GM19463 (cell line): ENCODE data around the gene NTMT2.

Source experiments
- ATAC-seq: cut with Tn5 transposase; IDR thresholded peaks from one replicate; pipeline ENCODE4 v1.9.1; 2021; ENCODE audit warnings: mild to moderate bottlenecking, moderate library complexity; ENCODE audit not compliant: unreplicated experiment

The NTMT2 gene

DNA sequence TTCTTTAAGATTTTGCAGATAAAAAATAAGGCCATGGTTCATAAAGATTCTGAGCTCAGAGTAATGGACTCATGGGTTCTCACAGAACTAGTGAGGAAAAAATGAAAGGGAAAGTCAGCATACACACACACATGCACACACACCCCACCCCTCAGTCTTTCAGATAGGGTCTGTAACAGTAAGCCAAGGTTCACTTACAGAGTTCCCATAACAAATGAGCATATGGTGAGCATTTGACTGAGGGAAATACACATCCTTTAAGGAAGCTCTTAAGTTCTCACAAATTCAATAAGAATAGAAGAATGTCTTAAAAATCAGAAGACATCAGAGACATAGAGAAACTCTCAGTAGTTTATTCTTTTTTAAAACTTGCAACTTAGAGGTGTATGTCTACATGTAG, 57.9 kb downstream of the NTMT2 start:
- no peak for ATAC-seq

DNA sequence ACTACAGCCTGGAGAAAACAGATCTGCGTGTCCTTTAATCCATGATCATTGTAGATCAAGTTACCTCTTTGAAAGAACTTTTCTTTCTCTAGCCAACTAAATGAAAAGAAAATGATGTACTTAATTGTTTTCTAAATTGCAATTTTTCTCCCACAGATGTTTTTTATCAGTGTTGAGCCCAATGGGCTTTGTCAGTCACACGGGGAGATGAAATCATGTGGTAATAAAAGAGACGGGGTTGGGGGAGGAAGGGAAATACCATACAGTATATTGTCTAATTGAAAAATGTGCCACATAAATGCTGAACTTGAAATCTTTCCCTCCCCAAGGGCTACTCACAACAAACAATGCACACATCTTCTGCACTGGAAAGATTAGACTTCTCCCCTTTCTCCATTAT, 58.4 kb downstream of the NTMT2 start:
- ATAC-seq, result no peak

DNA sequence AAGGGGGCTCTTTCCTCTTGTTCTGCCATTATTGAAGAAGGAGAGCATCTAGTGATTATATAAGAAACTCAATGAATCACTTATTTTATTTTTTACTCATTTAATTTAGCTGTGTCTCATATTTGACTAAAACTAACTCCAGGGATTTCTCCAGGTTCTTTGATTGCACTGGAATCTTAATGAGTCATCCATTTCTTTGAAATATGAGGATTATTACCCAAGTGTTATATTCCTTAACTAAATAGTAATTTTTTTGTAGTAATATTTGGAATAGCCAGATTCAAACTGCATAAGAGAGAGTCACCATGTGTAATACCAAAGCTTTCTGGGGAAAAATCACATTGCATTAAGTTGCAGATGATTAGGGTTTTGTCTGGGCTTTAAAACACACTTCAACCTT, 59.5 kb downstream of the NTMT2 start:
- ATAC-seq, result no peak

DNA sequence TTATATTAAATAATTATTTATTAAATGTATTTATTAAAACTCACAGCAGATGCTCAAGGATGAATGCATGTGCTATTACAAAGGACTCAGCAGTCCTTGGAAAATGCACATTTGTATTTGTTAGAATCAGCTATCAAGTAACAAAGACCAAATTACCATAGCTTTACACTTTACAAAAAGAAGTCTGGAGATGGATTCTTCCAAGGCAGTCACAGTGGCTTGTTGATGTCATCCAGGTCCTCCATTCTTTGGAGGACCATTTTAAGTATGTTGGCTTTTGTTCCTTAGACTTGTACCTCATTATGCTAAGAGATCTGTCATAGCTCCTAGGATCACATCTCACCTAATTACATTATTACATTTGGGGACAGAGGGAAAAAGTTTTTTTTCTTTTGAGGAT, 63.4 kb downstream of the NTMT2 start:
- no peak for ATAC-seq

DNA sequence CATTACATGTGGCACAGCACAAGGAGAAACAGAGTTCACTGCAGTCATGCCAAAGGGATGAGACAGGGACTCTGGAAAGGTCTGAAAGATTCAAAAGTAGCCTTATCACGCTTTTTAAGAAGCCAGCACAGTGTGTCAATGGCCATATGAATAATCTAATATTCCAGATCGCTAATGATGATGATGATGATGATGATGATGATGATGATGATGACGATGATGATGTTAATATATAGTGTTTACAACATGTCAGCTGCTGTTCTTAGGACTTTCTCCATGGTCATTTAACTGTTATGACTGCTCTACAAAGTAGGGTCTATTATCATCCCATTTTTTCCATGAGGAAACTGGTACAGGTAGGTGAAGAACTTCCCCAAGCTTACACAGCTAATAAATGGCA, 64.4 kb downstream of the NTMT2 start:
- ATAC-seq, result no peak

DNA sequence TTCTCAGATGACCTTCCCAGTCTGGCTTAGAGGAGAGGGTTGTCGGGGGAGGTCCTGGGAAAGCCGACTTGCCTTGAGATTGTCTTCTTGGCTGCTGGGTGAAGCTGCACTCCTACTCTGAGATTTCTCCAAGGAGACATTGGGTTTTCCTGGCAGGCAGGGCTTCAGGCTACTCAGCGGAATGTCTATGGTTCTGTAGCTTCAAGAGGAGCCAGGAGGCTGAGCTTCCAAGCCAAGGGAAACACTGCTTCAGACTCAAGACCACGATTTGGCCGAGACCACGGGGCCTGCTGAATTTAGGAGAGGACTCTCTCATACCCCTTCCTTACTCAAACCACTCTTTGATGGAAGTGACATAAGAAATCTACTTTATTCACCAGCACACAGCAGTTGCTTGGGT, 67.8 kb downstream of the NTMT2 start:
- no peak for ATAC-seq

DNA sequence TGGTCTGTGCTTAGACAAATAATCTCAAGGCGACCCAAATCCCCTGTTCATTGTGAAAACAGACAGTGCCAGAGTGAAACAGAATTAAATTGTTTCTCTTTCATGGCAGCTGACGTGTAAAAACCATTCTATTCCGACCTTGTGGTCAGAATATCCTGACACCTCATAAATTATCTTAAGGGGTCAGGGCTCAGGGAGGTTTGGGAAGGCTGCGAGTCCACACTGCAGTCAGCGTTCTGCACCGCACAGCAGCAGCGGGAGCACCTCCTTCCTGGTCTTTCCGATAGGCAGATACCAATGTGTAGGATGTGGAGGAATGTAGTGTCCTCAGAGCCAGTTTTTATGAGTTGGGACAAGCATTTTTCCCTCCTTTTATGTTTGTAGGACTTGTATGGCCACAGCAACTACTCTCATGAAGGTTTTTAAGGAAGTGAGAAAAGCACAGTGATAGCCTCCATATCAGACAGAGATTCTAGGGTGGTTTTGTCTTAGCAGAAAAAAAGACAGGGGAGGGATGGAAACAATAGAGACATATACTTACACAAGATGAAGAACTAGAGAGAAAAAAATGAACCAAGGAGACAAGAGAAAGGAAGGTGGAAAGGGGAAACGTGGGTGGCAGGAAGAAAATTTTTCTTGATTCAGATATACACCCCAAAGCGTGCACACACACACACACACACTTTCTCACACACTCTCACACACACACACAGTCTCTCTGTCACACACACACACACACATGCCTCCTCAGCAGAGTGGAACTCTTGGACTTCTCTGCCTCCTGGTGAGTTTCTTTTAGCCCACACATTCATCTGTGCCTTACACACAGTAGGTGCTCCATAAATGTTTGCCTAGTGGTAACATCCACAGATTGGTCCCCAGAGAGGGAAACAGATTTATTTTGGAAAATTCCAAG, 68.6 kb downstream of the NTMT2 start:
- peak; percentile 51 for ATAC-seq

DNA sequence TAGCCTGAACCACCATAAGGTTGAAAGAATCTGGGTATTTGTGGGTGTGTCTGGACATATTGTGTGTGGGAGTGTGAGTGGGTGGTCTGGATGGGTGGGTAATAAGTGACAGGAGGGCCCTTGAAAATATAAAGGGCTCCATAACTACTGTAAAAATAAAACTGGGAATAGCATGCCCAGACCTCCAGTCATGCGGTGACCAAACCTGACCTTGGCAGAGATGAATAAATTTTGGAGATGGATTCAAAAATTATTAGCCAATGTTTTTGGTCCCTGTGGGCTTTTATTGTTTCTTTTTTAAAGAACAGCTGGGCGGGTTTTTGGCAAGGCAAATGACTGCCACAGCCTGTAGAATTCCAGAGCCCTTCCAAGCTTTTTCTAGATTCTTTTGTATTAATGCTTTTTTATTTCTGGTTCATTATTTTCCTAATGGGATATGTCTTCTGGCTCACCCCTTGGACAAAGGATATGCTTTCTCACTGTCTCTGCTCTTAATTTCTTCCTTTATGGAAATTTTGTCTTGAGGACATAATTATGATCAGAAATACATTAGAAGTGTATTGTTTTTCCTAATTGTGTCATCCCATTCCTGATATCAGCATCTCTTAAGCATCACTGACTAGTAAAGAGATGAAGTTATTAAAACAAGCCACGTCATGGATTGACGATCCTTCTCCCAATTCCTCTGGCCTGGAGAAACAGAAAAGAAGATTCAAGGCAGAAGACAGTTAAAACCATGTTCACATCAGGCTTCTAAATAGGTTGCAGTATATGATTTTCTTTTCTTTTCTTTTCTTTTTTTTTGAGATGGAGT, 69.5 kb downstream of the NTMT2 start:
- ATAC-seq, result no peak

DNA sequence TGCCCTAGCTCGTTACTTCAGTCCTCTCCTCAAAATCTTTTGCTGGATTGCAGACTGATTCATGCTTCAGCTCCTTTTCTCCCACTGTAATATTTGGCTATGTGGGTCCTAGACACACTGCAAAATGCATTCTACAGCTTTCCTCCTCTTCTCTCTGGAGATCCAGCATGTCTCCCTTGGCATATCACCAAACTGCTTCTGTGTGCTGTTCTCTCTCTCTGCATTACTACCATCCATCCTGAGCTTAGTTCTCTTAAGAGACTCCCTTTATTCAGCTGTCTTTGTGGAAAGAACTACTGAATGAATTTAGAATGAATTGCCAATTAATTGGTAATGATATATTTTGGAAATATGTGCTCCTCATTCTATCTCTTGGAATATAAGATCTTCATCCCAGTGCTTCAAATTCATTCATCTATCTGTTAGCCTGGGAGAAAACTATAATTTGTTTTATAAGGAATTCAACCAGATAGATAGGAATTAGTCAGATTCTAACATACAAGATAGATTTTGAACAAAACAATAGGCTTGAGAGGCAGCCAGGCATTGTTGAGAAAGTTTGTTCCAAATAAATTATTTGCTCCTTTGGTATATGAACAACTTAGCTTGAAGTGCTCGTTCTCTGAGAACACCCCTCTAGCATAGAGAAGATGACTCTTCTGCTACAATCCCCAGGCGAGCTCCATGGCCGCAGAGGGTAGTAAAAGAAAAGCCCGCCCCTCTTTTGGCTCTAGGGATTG, 71.9 kb downstream of the NTMT2 start:
- no peak for ATAC-seq

DNA sequence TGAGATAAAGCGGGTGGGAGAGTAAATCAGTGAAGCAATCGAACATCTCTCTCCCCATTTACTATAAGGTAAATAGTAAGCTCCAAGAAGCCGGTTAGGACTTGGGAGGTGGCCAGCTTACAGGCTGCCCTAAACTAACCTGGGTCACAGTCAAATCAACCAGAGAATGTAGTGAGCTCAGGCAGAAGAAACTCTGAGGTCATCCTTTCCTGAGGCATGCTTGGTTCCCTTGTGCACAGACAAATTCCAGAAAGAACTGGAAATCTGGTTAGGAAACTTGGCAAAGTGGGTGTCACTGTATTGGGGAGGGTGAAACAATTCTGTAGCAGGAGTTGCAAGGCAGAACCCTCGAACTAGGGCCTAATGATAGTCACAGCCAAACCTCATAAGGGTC, 72.5 kb downstream of the NTMT2 start:
- ATAC-seq, result no peak
